H1 (cell line): ENCODE measurements around the gene PIK3C2G. TPM values are rescaled to one million over a fixed set of nuclear protein-coding genes. Genes with fewer than 3 reads are reported as not detected.

Experiments
- CTCF ChIA-PET: fragments of 300-600 bp; sonication (Branson Sonifier 250); formaldehyde crosslinking; loops from one replicate; lab custom pipeline; 2021; ENCODE audit not compliant: partially characterized antibody; lab: Charles Lee
- POLR2A ChIA-PET: fragments of 300-600 bp; sonication (Branson Sonifier 250); formaldehyde crosslinking; loops from one replicate; lab custom pipeline; 2021; ENCODE audit warnings: inconsistent platforms; ENCODE audit not compliant: partially characterized antibody; lab: Charles Lee
- DNase-seq, 2 experiments: peaks; one replicate each; pipeline versions ENCODE4 v3.0.0 to v3.0.0-alpha.2; 2010 to 2022; ENCODE audit warnings: low spot score in 2 of 2, low read depth in 1 of 2, mixed read lengths in 1 of 2
- FAIRE-seq: peaks from 2 replicates; lab custom pipeline; 2011; peaks lifted over from hg19 to GRCh38; lab: Jason Lieb, UNC
- H2AFZ ChIP-seq: 2 replicates; pipeline ENCODE4 v1.8.1; 2012; ENCODE audit warnings: low read length, inconsistent platforms
- H2AK5ac ChIP-seq: 2 replicates; pipeline ENCODE4 v1.6.1; 2013; ENCODE audit warnings: low read depth, low read length
- H2BK120ac ChIP-seq: replicated peaks from 2 replicates; pipeline ENCODE3; 2013; ENCODE audit warnings: low read depth, low read length, inconsistent platforms
- H2BK12ac ChIP-seq: 2 replicates; pipeline ENCODE4 v1.6.1; 2013; ENCODE audit warnings: low read depth, low read length
- H2BK15ac ChIP-seq: 2 replicates; pipeline ENCODE4 v1.6.1; 2013; ENCODE audit warnings: low read length
- H2BK20ac ChIP-seq: 2 replicates; pipeline ENCODE4 v1.6.1; 2013; ENCODE audit warnings: low read length
- H2BK5ac ChIP-seq: 2 replicates; pipeline ENCODE4 v1.6.1; 2013; ENCODE audit warnings: low read depth, low read length
- H3K14ac ChIP-seq: 2 replicates; pipeline ENCODE4 v1.6.1; 2013; ENCODE audit warnings: inconsistent platforms; ENCODE audit not compliant: insufficient read length
- H3K18ac ChIP-seq: 2 replicates; pipeline ENCODE4 v1.6.1; 2013; ENCODE audit warnings: low read length; ENCODE audit errors: extremely low read depth
- H3K23ac ChIP-seq: 2 replicates; pipeline ENCODE4 v1.6.1; 2013; ENCODE audit warnings: inconsistent platforms; ENCODE audit not compliant: insufficient read length
- H3K23me2 ChIP-seq: 2 replicates; pipeline ENCODE4 v1.6.1; 2013; ENCODE audit warnings: low read depth, low read length
- H3K27ac ChIP-seq: 2 replicates; pipeline ENCODE4 v1.6.1; 2011; ENCODE audit warnings: low read depth, low read length, inconsistent platforms
- H3K27me3 ChIP-seq, 4 experiments: replicated peaks in 1 of 4; 1 replicate in 1 of 4; 2 replicates in 3 of 4; pipeline versions ENCODE4 v1.6.1 to v1.8.1; 2011 to 2013; ENCODE audit warnings: low read length in 3 of 4, mild to moderate bottlenecking in 3 of 4, inconsistent platforms in 2 of 4, mixed read lengths in 2 of 4, moderate library complexity in 1 of 4; ENCODE audit not compliant: control insufficient read depth in 3 of 4, insufficient read depth in 3 of 4; ENCODE audit errors: extremely low read depth in 1 of 4
- H3K36me3 ChIP-seq, 4 experiments: 2 replicates each; pipeline versions ENCODE4 v1.6.1 to v1.8.1; 2011 to 2013; ENCODE audit warnings: mild to moderate bottlenecking in 4 of 4, low read length in 3 of 4, moderate library complexity in 2 of 4, control low read depth in 1 of 4, inconsistent platforms in 1 of 4; ENCODE audit not compliant: insufficient read depth in 4 of 4, control insufficient read depth in 2 of 4
- H3K4ac ChIP-seq: replicated peaks from 2 replicates; pipeline ENCODE3; 2013; ENCODE audit warnings: low read length, low read depth, mixed read lengths, inconsistent platforms; ENCODE audit not compliant: insufficient read length
- H3K4me1 ChIP-seq, 4 experiments: replicated peaks in 1 of 4; 1 replicate in 1 of 4; 2 replicates in 3 of 4; pipeline versions ENCODE4 v1.6.1 to v1.8.1; 2011 to 2013; ENCODE audit warnings: low read length in 3 of 4, inconsistent platforms in 2 of 4, mixed read lengths in 1 of 4; ENCODE audit not compliant: insufficient read depth in 4 of 4, control insufficient read depth in 3 of 4
- H3K4me2 ChIP-seq, 2 experiments: 2 replicates each; pipeline versions ENCODE4 v1.6.1 to v1.8.1; 2011 to 2013; ENCODE audit warnings: low read depth in 2 of 2, low read length in 2 of 2, control low read depth in 1 of 2, inconsistent platforms in 1 of 2, mild to moderate bottlenecking in 1 of 2; ENCODE audit not compliant: insufficient read depth in 1 of 2
- H3K4me3 ChIP-seq, 4 experiments: fragments of 200-600, 300-600 bp in 1 of 4; sonication (generic), shearing (Covaris generic), sonication (Bioruptor Twin) in 1 of 4; 2 replicates each; pipeline versions ENCODE4 v1.5.1 to v1.8.1; 2011 to 2016; ENCODE audit warnings: low read length in 4 of 4, low read depth in 3 of 4, control low read depth in 2 of 4, inconsistent platforms in 2 of 4, mild to moderate bottlenecking in 2 of 4, mixed read lengths in 1 of 4, moderate library complexity in 1 of 4; ENCODE audit not compliant: insufficient read depth in 2 of 4; ENCODE audit errors: extremely low read depth in 1 of 4
- H3K56ac ChIP-seq: replicated peaks from 2 replicates; pipeline ENCODE3; 2013; ENCODE audit warnings: low read depth, mild to moderate bottlenecking, mixed read lengths, low read length, inconsistent platforms; ENCODE audit not compliant: insufficient read length
- H3K79me1 ChIP-seq: 2 replicates; pipeline ENCODE4 v1.6.1; 2013; ENCODE audit warnings: low read depth, low read length, control low read depth
- H3K79me2 ChIP-seq, 2 experiments: 2 replicates each; pipeline versions ENCODE4 v1.6.1 to v1.8.1; 2012 to 2013; ENCODE audit warnings: low read length in 2 of 2, mild to moderate bottlenecking in 2 of 2, inconsistent platforms in 1 of 2; ENCODE audit not compliant: insufficient read depth in 2 of 2, control insufficient read depth in 1 of 2
- H3K9ac ChIP-seq, 4 experiments: replicated peaks in 1 of 4; 1 replicate in 1 of 4; 2 replicates in 3 of 4; pipeline versions ENCODE4 v1.6.1 to v1.8.1; 2011 to 2013; ENCODE audit warnings: low read depth in 3 of 4, low read length in 3 of 4, control low read depth in 2 of 4, mild to moderate bottlenecking in 2 of 4, moderate library complexity in 2 of 4, inconsistent platforms in 1 of 4; ENCODE audit errors: extremely low read depth in 1 of 4
- H3K9me3 ChIP-seq, 2 experiments: 2 replicates each; pipeline versions ENCODE4 v1.6.1 to v1.8.1; 2012 to 2013; ENCODE audit warnings: mild to moderate bottlenecking in 2 of 2, moderate library complexity in 2 of 2, control low read depth in 1 of 2, inconsistent platforms in 1 of 2, low read depth in 1 of 2, low read length in 1 of 2, mixed read lengths in 1 of 2; ENCODE audit not compliant: insufficient read depth in 2 of 2
- H4K20me1 ChIP-seq, 2 experiments: replicated peaks in 1 of 2; 2 replicates each; pipeline versions ENCODE3 to v1.8.1; 2011 to 2013; ENCODE audit warnings: inconsistent platforms in 2 of 2, low read length in 2 of 2, mild to moderate bottlenecking in 1 of 2; ENCODE audit not compliant: insufficient read depth in 2 of 2, control insufficient read depth in 1 of 2
- H4K5ac ChIP-seq: 2 replicates; pipeline ENCODE4 v1.6.1; 2013; ENCODE audit warnings: low read length, low read depth, mixed read lengths, inconsistent platforms; ENCODE audit not compliant: insufficient read length
- H4K8ac ChIP-seq: 2 replicates; pipeline ENCODE4 v1.8.0; 2013; ENCODE audit warnings: mild to moderate bottlenecking, moderate library complexity, low read length, inconsistent platforms; ENCODE audit not compliant: insufficient read depth; ENCODE audit errors: extremely low read depth
- H4K91ac ChIP-seq: replicated peaks from 2 replicates; pipeline ENCODE3; 2013; ENCODE audit warnings: low read length, mixed read lengths, inconsistent platforms; ENCODE audit not compliant: insufficient read length
- CHD1 ChIP-seq: IDR thresholded peaks from 2 replicates; pipeline ENCODE4 v1.6.1; 2012; ENCODE audit warnings: low read depth, low read length, improper control_type of control experiment
- CTBP2 ChIP-seq: IDR thresholded peaks from 2 replicates; pipeline ENCODE4 v1.7.0; 2011; ENCODE audit warnings: borderline replicate concordance, mild to moderate bottlenecking, moderate library complexity, mixed read lengths, low read length; ENCODE audit not compliant: insufficient read depth, insufficient read length
- FOSL1 ChIP-seq: IDR thresholded peaks from 2 replicates; pipeline ENCODE4 v1.6.1; 2011; ENCODE audit warnings: mild to moderate bottlenecking, low read depth, low read length, moderate library complexity; ENCODE audit not compliant: insufficient read depth
- HDAC2 ChIP-seq, 2 experiments: fragments of 300-600 bp in 1 of 2; sonication (generic) in 1 of 2; IDR thresholded peaks; 2 replicates each; pipeline ENCODE4 v1.6.1; 2011 to 2012; ENCODE audit warnings: low read depth in 2 of 2, low read length in 2 of 2, mild to moderate bottlenecking in 2 of 2, moderate library complexity in 2 of 2, borderline replicate concordance in 1 of 2, inconsistent platforms in 1 of 2
- JUND ChIP-seq: IDR thresholded peaks from 2 replicates; pipeline ENCODE4 v1.6.1; 2011; ENCODE audit warnings: mild to moderate bottlenecking, improper control_type of control experiment, low read length
- KDM4A ChIP-seq: IDR thresholded peaks from one replicate; pipeline ENCODE4 v1.7.1; 2012; ENCODE audit warnings: low read depth, mild to moderate bottlenecking, moderate library complexity, low read length, inconsistent platforms; ENCODE audit not compliant: severe bottlenecking
- PHF8 ChIP-seq: fragments of 200-600 bp; sonication (generic); conservative IDR thresholded peaks from 2 replicates; pipeline ENCODE4 v1.7.1; 2012; ENCODE audit warnings: low read depth, mild to moderate bottlenecking, inconsistent platforms, low read length, moderate library complexity
- RFX5 ChIP-seq: IDR thresholded peaks from 2 replicates; pipeline ENCODE4 v1.6.1; 2011; ENCODE audit warnings: low read depth, low read length, improper control_type of control experiment, borderline replicate concordance
- SIRT6 ChIP-seq: IDR thresholded peaks from one replicate; pipeline ENCODE4 v1.7.1; 2012; ENCODE audit warnings: low read length, inconsistent platforms
- SP1 ChIP-seq: IDR thresholded peaks from 2 replicates; pipeline ENCODE4 v1.6.1; 2011; ENCODE audit warnings: low read depth, low read length
- TAF7 ChIP-seq: optimal IDR thresholded peaks from 2 replicates; pipeline ENCODE3; 2011; ENCODE audit warnings: low read depth, mild to moderate bottlenecking, inconsistent platforms, low read length, moderate library complexity, borderline replicate concordance
- USF2 ChIP-seq: IDR thresholded peaks from 2 replicates; pipeline ENCODE4 v1.6.1; 2011; ENCODE audit warnings: low read length, improper control_type of control experiment
- WGBS, 2 experiments: shearing (Covaris generic) in 1 of 2; methylation state at CpG; one replicate each; pipeline versions ENCODE4 v1.1.6 to v1.1.7; 2013 to 2015; ENCODE audit warnings: low lambda C conversion rate in 2 of 2, mixed read lengths in 2 of 2, inconsistent platforms in 1 of 2, low coverage in 1 of 2, missing lambda C conversion rate in 1 of 2; ENCODE audit not compliant: insufficient replicate concordance in 2 of 2, insufficient coverage in 1 of 2, insufficient read length in 1 of 2; ENCODE audit errors: extremely low coverage in 1 of 2, missing lambda C conversion rate in 1 of 2; 5-methylcytosine and 5-hydroxymethylcytosine counted together
- polyA plus RNA-seq, 7 experiments: library from polyadenylated mRNA; depleted of rRNA in 3 of 7; stranded (reverse) in 5 of 7; unstranded in 2 of 7; fragments of >200 nt in 5 of 7; fragments of 200-250 nt in 2 of 7; gene quantifications; 1 replicate in 5 of 7; 2 replicates in 1 of 7; 4 replicates in 1 of 7; pipeline versions ENCODE4 v1.2.1 to v1.2.3, GENCODE V29; 2011 to 2013; ENCODE audit warnings: missing spikeins in 2 of 7, mixed read lengths in 2 of 7
- total RNA-seq: library from RNA; stranded (reverse); fragmentation: NEBNext Ultra II Directional; extraction: Animal tissue kit (Norgen Biotek cat#: 25700); gene quantifications from 2 replicates; pipeline ENCODE4 v1.2.1, GENCODE V29; 2021

PIK3C2G gene
- total and polyA plus RNA-seq, 2 of the 8 experiments (the other 6 are each of a cell fraction or from before 2014, with no cell fraction given), result not detected

- H2BK5ac ChIP-seq, result no peak overlapping the region
- H3K4me1 ChIP-seq, result peaks cover 0 to 3% (median 0%) of the 10 kb centered on the region in 4 experiments; a peak in 1 of 7 replicates
- H4K20me1 ChIP-seq, result no peaks in the 10 kb centered on the region
- no peak overlapping the region for H3K14ac ChIP-seq
- no peak overlapping the region for H2BK15ac ChIP-seq
- CTCF ChIA-PET, result no interaction called here
- H3K56ac ChIP-seq, result no peak overlapping the region
- no peak overlapping the region for H2AK5ac ChIP-seq
- H3K9ac ChIP-seq, result no peak overlapping the region
- H2BK12ac ChIP-seq, result no peak overlapping the region
- H4K91ac ChIP-seq, result no peak overlapping the region
- no peaks in the 10 kb centered on the region for H3K36me3 ChIP-seq
- H3K4me2 ChIP-seq, result no peak overlapping the region
- no peak overlapping the region for H3K4ac ChIP-seq
- no peak overlapping the region for H2BK120ac ChIP-seq
- FAIRE-seq (no peak), DNase-seq (no peak)
- no peak overlapping the region for H2AFZ ChIP-seq
- H3K79me1 ChIP-seq, result no peaks in the 10 kb centered on the region
- WGBS, 2 experiments, result 92% methylated on average over 2 of the region's 2 CpGs; no CpG with 5 or more reads in 1 of the 2 experiments
- H3K27ac ChIP-seq, result no peak overlapping the region
- H3K9me3 ChIP-seq, result no peaks in the 10 kb centered on the region
- POLR2A ChIA-PET, result no interaction called here
- H4K8ac ChIP-seq, result no peak overlapping the region
- TF ChIP-seq CHD1 (no peak), KDM4A (no peak), FOSL1 (no peak), HDAC2 (IDR thresholded peaks at IDR 0.05; ENCODE audit: borderline replicate concordance in 1 of 2, low read depth in 2 of 2, low read length in 2 of 2) (no peak), JUND (no peak), USF2 (no peak), SP1 (no peak), RFX5 (no peak), SIRT6 (no peak), PHF8 (no peak), TAF7 (no peak), CTBP2 (no peak)
- no peak overlapping the region for H2BK20ac ChIP-seq
- no peak overlapping the region for H3K18ac ChIP-seq
- no peak overlapping the region for H3K23ac ChIP-seq
- H3K27me3 ChIP-seq, result no peaks in the 10 kb centered on the region
- H4K5ac ChIP-seq, result no peak overlapping the region
- no peaks in the 10 kb centered on the region for H3K79me2 ChIP-seq
- no peaks in the 10 kb centered on the region; the same call in 1 of the 2 replicates for H3K23me2 ChIP-seq
- no peak overlapping the region for H3K4me3 ChIP-seq
Measured at GRCh38 chr12:18556161-18556560, 294.8 kb downstream of the PIK3C2G start.
